GM08714 (cell line): ENCODE measurements around the gene TSPAN7.

Experiments
- H3K4me3 ChIP-seq: fragments of 200-500 bp; sonication (Bioruptor generic); 2 replicates; pipeline ENCODE4 v1.5.1; 2014; ENCODE audit warnings: mild to moderate bottlenecking, low read length, inconsistent platforms
- ZNF274 ChIP-seq: IDR thresholded peaks from 2 replicates; pipeline ENCODE4 v1.6.1; 2012; ENCODE audit warnings: mild to moderate bottlenecking, low read depth, low read length

The TSPAN7 gene

DNA sequence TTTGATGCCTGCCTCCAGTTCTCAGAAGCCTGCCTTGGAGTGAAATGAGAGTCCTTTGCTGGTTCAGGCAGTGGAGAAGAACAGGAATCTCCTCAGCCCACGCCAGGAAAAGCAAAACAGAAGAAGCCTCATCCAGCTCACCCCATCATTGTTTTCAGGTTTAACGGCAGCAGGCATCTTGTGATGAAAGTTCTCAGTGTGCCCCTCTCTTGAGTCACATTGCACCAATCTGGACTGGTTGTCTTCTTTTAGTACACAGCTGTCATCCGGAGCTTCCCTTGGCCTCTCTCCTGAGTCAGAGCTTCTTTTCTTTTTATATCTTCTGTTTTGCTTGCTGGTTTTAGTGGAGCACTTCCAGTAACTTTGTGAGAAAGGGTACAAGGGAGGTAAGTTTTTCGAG, 50.9 kb downstream of the TSPAN7 start:
- TF ChIP-seq ZNF274 = no peak
- no peak overlapping the region for H3K4me3 ChIP-seq

DNA sequence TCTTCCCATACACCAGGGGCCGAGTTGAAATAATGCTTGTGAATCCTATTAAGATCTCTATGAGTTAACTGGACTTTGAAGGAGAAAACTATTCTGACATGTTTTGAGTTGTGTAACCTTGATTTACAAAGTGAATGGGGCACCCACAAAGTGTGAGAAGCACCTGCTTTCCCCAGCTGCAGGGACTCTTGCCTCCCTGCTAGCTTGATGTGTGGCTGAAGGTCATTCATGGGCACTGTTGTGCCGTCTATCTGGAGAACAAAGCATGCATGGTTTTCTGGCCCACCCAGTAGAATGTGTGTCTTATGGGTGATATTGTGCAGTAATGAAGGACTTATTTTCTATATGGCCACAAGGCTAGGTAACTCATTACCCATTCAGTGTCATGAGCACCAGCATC, 53.1 kb downstream of the TSPAN7 start:
- H3K4me3 ChIP-seq = no peak overlapping the region
- no peak for TF ChIP-seq ZNF274

GRCh38 chrX:38616904-38617303, 55.6 kb downstream of the TSPAN7 start:
- TF ChIP-seq ZNF274 = no peak
- no peak overlapping the region for H3K4me3 ChIP-seq

GRCh38 chrX:38618180-38618579, 56.8 kb downstream of the TSPAN7 start:
- no peak for TF ChIP-seq ZNF274
- H3K4me3 ChIP-seq = no peak overlapping the region

DNA sequence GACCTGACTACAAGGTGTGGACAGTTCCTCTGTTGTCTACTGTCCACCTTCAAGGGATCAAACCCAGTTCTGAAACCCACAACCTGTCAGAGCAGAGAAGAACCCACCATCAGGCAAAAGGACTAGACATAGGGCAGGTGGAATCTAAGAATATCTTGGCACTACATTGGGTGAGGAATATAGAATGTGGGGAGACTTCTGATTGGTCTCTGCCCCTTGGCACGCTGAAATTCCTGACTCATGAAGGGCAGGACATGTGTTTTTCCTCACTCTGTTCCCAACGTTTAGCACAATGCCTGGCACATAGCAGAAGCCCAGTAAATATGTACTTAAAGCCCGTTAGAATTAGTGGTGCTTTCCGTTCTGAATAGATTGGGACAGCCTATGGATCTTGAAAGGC, 59.3 kb downstream of the TSPAN7 start:
- no peak for TF ChIP-seq ZNF274
- no peak overlapping the region for H3K4me3 ChIP-seq

- no peak for TF ChIP-seq ZNF274
- H3K4me3 ChIP-seq = no peak overlapping the region
These were observed 65.0 kb downstream of the TSPAN7 start for GRCh38 chrX:38626296-38626695.

- no peak overlapping the region for H3K4me3 ChIP-seq
- TF ChIP-seq ZNF274 = no peak
These were observed 66.3 kb downstream of the TSPAN7 start for GRCh38 chrX:38627683-38628082.

- TF ChIP-seq ZNF274 = no peak
- no peak overlapping the region for H3K4me3 ChIP-seq
These were observed 67.2 kb downstream of the TSPAN7 start for GRCh38 chrX:38628587-38628986.

- no peak for TF ChIP-seq ZNF274
- H3K4me3 ChIP-seq = no peak overlapping the region
These were observed 71.2 kb downstream of the TSPAN7 start for GRCh38 chrX:38632516-38632915.

GRCh38 chrX:38634665-38635064, 73.3 kb downstream of the TSPAN7 start:
- no peak for TF ChIP-seq ZNF274
- no peak overlapping the region for H3K4me3 ChIP-seq

DNA sequence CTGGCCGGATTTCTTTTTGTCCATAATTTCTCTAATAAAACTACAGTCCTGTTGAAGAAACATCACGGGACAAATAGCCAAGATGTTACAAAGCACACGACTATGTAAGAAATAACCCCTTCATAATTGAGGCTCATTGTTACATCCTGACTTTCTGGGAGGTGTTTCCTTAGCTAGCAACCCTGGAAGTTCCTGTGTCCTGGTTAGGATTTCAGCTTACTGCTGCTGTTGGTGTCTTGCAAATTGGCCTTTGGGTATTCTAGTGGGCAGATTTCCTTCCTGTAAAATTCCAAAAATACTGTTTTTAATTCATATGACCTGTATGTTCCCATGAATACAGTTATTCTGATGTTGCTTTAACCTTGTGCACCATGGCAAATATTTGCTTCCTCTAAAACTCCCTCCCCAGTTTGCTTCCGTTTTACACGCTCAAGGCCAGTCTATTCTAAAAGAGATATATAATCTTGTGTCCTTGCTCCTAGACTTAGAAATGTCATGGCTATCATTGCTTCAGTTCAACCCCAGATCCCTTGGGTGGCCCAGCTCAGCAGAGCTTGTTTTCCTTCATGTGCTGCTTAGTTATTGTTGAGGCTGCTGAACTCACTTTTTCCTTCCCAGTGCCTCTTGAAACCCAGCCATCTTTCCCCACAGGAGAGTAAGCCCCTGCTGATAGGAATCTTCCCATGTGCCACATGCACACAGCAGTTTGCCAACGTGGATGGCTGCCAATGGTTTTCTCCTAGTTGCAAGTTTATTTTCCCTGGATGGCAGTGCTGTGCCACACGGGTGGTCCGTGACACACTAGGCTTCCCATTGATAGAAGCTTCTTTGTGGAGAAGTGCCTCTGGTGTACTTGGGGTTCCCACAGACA, 75.8 kb downstream of the TSPAN7 start:
- no peak for TF ChIP-seq ZNF274
- H3K4me3 ChIP-seq = no peak overlapping the region

- no peak for TF ChIP-seq ZNF274
These were observed 77.7 kb downstream of the TSPAN7 start for GRCh38 chrX:38638952-38639529.

GRCh38 chrX:38639730-38640129, 78.4 kb downstream of the TSPAN7 start:
- no peak overlapping the region for H3K4me3 ChIP-seq
- TF ChIP-seq ZNF274 = no peak

More at GRCh38 chrX:38638952-38639529, 77.7 kb downstream of the TSPAN7 start:
- H3K4me3 ChIP-seq = no peak overlapping the region

DNA sequence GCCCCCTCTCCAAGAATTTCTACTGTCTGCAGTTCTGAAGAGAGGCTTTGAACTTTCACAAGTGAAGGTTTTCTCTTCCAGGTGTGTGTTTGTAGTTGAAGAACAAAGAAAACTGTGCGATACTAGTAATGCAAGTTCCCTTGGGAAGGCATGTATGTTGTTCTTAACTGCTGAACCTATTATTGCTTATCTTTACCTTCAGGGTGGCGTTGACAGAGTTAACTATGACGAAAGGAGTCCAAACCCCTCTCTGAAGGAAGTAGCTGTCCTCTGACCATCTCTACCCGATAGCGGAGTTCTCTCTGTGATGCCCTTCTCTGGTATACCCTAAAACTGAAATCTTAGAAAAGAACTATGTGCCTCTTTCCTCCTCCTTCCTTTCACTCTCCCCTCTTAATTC, 79.9 kb downstream of the TSPAN7 start:
- TF ChIP-seq ZNF274 = no peak
- H3K4me3 ChIP-seq = no peak overlapping the region

DNA sequence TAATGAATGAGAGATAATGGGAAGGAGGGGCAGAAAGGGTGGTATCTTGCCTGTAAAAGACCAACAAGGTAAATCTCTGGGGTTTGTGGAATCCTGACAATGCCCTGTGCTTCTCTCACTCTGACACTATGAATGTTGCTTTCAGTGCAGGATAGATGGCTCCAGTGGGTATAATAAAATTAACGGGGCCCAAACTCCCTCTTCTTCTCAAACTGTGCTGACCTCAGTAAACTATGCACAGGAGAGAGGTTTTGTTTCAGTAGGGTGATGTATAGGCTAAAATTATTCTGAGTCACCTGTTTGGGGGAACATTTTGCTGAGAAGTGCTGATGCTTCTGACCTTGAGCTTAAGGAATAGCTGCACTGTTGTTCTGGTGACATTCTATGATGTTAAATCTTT, 82.6 kb downstream of the TSPAN7 start:
- no peak overlapping the region for H3K4me3 ChIP-seq
- TF ChIP-seq ZNF274 = no peak

DNA sequence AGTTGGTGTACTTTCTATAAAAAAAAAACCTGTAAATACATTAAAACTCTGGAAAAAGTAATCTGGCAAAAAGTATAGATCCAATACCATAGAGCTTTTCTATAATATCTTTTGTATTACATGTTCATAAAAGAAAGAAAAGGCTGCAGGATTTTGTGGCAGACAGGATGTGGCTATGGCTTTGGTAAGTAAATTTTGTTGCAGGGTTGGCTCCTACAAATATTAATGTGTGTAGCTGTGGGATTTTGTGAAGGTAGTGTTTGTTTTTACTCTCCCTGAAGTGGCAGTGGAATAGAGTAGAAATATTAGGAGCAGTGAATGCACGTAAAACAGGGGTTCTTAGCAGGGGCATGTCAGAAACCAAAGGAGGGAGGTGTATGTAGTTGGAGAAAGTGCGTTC, 84.8 kb downstream of the TSPAN7 start:
- H3K4me3 ChIP-seq = no peak overlapping the region
- no peak for TF ChIP-seq ZNF274

DNA sequence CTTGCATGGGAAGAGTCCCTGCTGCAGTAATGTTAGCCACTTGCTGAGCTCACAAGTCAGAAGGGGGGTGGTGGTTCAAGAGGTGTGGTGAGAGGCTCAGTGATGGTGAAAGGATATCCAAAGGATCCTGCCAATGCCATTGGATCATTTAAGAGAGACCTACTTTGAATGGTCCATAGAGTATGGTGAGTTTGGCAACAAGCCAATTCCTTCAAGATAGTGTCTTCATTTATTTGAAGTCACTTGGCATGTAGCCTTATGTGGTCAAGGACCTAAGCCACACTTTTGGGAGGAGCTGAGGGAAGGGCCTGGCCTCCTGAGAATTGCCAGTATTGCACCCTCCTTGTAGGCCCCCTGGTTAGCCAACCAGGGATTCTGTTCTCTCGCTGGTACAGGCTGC, 87.9 kb downstream of the TSPAN7 start:
- H3K4me3 ChIP-seq = no peak overlapping the region
- TF ChIP-seq ZNF274 = no peak
